ENCODE data around the gene ATOSA. TPM values are rescaled to one million over a fixed set of nuclear protein-coding genes. Genes with fewer than 3 reads are reported as not detected.

ATOSA gene
- total and polyA plus RNA-seq, 2 of the 8 experiments (the other 6 are each of a cell fraction or from before 2014, with no cell fraction given): 4.6 to 7.9 TPM

- no peak for TF ChIP-seq CHD7 (IDR thresholded peaks at IDR 0.05; ENCODE audit: insufficient replicate concordance, low read length)
- TF ChIP-seq TAF7 (optimal IDR thresholded peaks at IDR 0.05; ENCODE audit: borderline replicate concordance, low read depth, low read length): peak; percentile 25
- no peak for TF ChIP-seq POLR2AphosphoS5 (IDR thresholded peaks at IDR 0.05; ENCODE audit: low read depth, low read length)
- TF ChIP-seq TBP (IDR thresholded peaks at IDR 0.05; ENCODE audit: low read depth, low read length): peak; percentile 47; the same call in 1 of the 2 replicates
- no peak for TF ChIP-seq SP2 (IDR thresholded peaks at IDR 0.05; ENCODE audit: low read length)
- TF ChIP-seq BCL11A (IDR thresholded peaks at IDR 0.05; ENCODE audit: low read depth in 2 of 2, low read length in 2 of 2): no peak
- TF ChIP-seq NRF1 (IDR thresholded peaks at IDR 0.05; ENCODE audit: low read depth, low read length): no peak
- no peak for TF ChIP-seq CBX5 (IDR thresholded peaks at IDR 0.05; ENCODE audit: low read depth, low read length)
- no peak for TF ChIP-seq FOSL1 (IDR thresholded peaks at IDR 0.05; ENCODE audit: insufficient read depth, low read depth, low read length)
- TF ChIP-seq NANOG (IDR thresholded peaks at IDR 0.05; ENCODE audit: insufficient read depth, low read depth, low read length, poor library complexity, severe bottlenecking): no peak
Measured at GRCh38 chr15:52679232-52680040, at the start of gene ATOSA (continued).

Measured in H1 (cell line).